Kidney (tissue), 14 donors: ENCODE measurements around the gene SECISBP2L. TPM values are rescaled to one million over a fixed set of nuclear protein-coding genes. Genes with fewer than 3 reads are reported as not detected.
A peak's percentile ranks its signal among the peaks of the same experiment; 100 is the strongest.

Experiments
- DNase-seq, 5 donors: peaks; one replicate each; pipeline ENCODE4 v3.0.0-alpha.2; 2013 to 2020
- FAIRE-seq: peaks from 2 replicates; lab custom pipeline; 2012; peaks lifted over from hg19 to GRCh38; lab: Jason Lieb, UNC
- H3K27ac ChIP-seq, 2 donors: one replicate each; pipeline ENCODE4 v1.7.0; 2013; ENCODE audit warnings: low read depth in 2 of 2, low read length in 2 of 2, inconsistent platforms in 1 of 2
- H3K27me3 ChIP-seq: one replicate; pipeline ENCODE4 v1.7.1; 2013; ENCODE audit warnings: low read length, inconsistent platforms; ENCODE audit not compliant: control insufficient read depth, insufficient read depth
- H3K36me3 ChIP-seq, 3 donors: one replicate each; pipeline versions ENCODE4 v1.7.0 to v1.7.1; 2013; ENCODE audit warnings: low read length in 3 of 3, control low read depth in 1 of 3, inconsistent platforms in 1 of 3; ENCODE audit not compliant: insufficient read depth in 3 of 3, control insufficient read depth in 2 of 3
- H3K4me1 ChIP-seq, 3 donors: one replicate each; pipeline versions ENCODE4 v1.7.0 to v1.7.1; 2013; ENCODE audit warnings: low read length in 3 of 3, inconsistent platforms in 1 of 3, low read depth in 1 of 3; ENCODE audit not compliant: control insufficient read depth in 2 of 3, insufficient read depth in 2 of 3
- H3K4me3 ChIP-seq, 3 donors: one replicate each; pipeline versions ENCODE4 v1.7.0 to v1.8.1; 2013; ENCODE audit warnings: low read length in 3 of 3, control low read depth in 1 of 3, inconsistent platforms in 1 of 3
- H3K9ac ChIP-seq, 3 donors: one replicate each; pipeline versions ENCODE4 v1.7.0 to v1.7.1; 2013; ENCODE audit warnings: low read length in 3 of 3, control low read depth in 1 of 3, inconsistent platforms in 1 of 3
- H3K9me3 ChIP-seq, 3 donors: one replicate each; pipeline versions ENCODE4 v1.7.0 to v1.7.1; 2013; ENCODE audit warnings: low read length in 3 of 3, control low read depth in 1 of 3, inconsistent platforms in 1 of 3; ENCODE audit not compliant: control insufficient read depth in 2 of 3, insufficient read depth in 1 of 3
- intact Hi-C: fragments of 100-400 bp; cut with DNase I; formaldehyde crosslinking; loops from one replicate; pipeline ENCODE4 v1.11.1; 2022
- polyA plus RNA-seq: library from polyadenylated mRNA; stranded (reverse); fragments of 350-450 nt; fragmentation: Illumina TruSeq; extraction: RNeasy Lipid Tissue Mini Kit (QIAGEN cat#74804); gene quantifications from one replicate; pipeline ENCODE4 v1.2.3, GENCODE V29; 2014; ENCODE audit warnings: low read depth, low replicate concordance; ENCODE audit not compliant: insufficient read depth
- total RNA-seq: library from RNA; stranded (reverse); fragmentation: NEBNext Ultra II Directional; extraction: Animal tissue kit (Norgen Biotek cat#: 25700); gene quantifications from one replicate; pipeline ENCODE4 v1.2.1, GENCODE V29; 2021
- TF ChIP-seq, protein P1 (sequence below): IDR thresholded peaks from 3 replicates; pipeline ENCODE4 v1.5.1; 2012; ENCODE audit warnings: mild to moderate bottlenecking, moderate library complexity, borderline replicate concordance; ENCODE audit not compliant: insufficient read depth; ENCODE audit errors: extremely low read depth
- donor health status: control.
- donor health status: control.
- donor health status: control.
- donor health status: control.
- donor health status: control.
- donor health status: DM: yes; HTN: yes; CAD: no.
- donor health status: Normal renal cell carcinoma (clear cell type).

SECISBP2L gene
- total and polyA plus RNA-seq, 2 donors from 2014 or later = 10.2 to 67.0 TPM

DNA sequence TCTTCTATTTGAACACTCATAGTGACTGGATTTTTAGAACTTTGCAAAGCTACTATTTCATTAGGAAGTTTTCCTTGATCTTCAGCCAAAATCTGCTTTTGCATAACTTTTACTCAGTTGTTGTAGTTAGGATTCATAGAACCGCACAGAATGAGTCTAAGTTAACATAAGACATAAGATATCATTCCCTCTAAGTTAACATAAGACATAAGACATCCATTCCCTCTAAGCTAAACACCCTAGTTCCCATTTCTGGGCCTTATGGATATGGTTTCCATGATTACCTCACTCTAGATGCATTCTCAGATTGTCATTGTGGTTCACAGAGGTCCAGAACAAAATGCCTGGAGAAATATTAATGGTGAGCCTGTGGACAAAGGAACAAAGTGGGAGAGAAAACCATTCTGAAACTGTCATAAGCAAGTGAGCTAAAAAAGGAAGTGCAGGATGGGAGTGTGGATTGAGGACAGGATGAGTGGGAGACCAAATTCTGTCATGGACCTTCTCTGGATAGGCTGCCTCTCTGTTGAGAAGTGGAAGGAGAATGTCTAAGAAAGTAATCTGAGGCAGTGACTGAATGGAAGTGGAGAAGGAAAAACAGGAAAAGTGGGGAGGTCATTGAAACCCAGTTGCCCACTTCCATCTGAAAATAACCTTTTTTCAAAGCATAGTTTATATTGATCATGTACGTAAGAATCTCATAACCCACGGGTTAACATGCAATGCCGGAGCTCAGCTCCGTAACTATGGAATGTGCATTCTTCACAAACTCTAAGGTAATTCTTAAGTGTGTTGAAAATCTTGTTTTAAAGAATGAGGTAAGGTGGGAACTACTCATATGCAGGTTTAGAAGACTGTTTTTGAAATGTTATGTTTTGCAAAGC lies 37.4 kb upstream of the SECISBP2L start:
- Histone ChIP-seq H3K27ac (no peak overlapping the region), H3K9ac (no peak overlapping the region)
- no peak for FAIRE-seq

DNA sequence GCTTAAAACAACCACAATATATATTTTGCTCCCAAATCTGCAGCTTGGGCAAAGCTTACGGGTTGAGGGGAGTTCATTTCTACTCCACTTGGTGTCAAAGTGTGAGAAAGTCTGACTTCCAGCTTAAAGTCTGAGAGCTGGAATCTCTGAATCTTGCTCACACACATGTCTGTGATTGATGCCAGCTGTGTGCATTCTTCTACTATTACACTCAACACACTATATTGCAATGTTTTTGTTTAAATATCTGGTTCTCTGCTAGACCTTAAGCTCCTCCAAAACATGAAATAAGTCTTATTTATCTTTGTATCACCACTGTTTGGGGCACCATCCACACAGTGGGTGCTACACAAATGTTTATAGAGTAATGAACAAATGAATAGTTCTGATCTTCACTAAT lies 36.7 kb upstream of the SECISBP2L start:
- no peak for FAIRE-seq
- Histone ChIP-seq H3K9me3 (no peaks in the 10 kb centered on the region), H3K9ac (no peak overlapping the region), H3K36me3 (no peaks in the 10 kb centered on the region), H3K4me3 (no peak overlapping the region), H3K27me3 (no peaks in the 10 kb centered on the region), H3K4me1 (no peaks in the 10 kb centered on the region), H3K27ac (no peak overlapping the region)
- peak in 2 of 5 donors; percentile 25 to 61 for DNase-seq
- intact Hi-C loops = no loop called here
- TF ChIP-seq, protein P1, sequence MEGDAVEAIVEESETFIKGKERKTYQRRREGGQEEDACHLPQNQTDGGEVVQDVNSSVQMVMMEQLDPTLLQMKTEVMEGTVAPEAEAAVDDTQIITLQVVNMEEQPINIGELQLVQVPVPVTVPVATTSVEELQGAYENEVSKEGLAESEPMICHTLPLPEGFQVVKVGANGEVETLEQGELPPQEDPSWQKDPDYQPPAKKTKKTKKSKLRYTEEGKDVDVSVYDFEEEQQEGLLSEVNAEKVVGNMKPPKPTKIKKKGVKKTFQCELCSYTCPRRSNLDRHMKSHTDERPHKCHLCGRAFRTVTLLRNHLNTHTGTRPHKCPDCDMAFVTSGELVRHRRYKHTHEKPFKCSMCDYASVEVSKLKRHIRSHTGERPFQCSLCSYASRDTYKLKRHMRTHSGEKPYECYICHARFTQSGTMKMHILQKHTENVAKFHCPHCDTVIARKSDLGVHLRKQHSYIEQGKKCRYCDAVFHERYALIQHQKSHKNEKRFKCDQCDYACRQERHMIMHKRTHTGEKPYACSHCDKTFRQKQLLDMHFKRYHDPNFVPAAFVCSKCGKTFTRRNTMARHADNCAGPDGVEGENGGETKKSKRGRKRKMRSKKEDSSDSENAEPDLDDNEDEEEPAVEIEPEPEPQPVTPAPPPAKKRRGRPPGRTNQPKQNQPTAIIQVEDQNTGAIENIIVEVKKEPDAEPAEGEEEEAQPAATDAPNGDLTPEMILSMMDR = no peak

More for the DNA sequence above, 37.4 kb upstream of the SECISBP2L start:
- H3K9me3 ChIP-seq = no peaks in the 10 kb centered on the region
- H3K36me3 ChIP-seq = no peaks in the 10 kb centered on the region
- TF ChIP-seq, protein P1 = no peak
- H3K4me1 ChIP-seq = no peaks in the 10 kb centered on the region
- intact Hi-C loops = no loop called here
- no peaks in the 10 kb centered on the region for H3K27me3 ChIP-seq
- no peak overlapping the region for H3K4me3 ChIP-seq
- no peak for DNase-seq

DNA sequence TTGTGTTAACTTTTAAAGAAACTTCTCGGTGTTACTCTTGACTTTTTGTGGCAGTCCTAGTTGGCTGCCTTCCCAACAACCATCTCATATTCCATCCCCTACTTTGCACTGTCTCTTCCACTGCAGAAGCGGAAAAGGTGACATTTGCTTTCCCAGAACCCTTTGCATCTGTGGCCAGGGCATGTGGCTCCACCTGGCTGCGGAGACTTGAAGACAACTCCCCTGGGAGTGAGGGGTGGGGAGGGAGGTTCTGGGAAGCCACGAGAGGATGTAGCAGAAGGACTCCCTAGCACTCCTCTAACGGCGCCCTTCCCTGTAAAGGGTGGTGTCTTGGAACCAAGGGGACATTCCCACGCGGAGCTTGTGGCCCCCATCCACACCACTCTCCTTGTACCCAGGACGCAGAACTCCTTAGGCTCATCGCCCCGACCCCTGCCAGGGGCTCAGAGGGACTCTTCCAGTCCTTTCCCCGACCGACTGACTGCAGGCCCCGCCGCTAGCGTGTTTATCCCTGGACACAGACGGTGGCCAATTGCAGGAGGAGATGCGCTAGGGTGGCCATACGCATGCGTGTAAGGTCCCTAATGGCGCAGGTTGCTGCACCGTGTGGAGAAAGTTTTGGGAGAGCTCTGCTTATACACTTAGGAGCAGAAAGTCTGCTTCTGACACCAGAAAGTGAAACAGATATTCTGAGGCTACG lies 33.2 kb upstream of the SECISBP2L start:
- Histone ChIP-seq H3K4me3 (no peak overlapping the region), H3K36me3 (no peaks in the 10 kb centered on the region), H3K27ac (no peak overlapping the region), H3K4me1 (no peaks in the 10 kb centered on the region), H3K27me3 (no peaks in the 10 kb centered on the region), H3K9ac (no peak overlapping the region), H3K9me3 (no peaks in the 10 kb centered on the region)
- FAIRE-seq = no peak
- intact Hi-C loops = no loop called here
- TF ChIP-seq, protein P1 = no peak
- DNase-seq = no peak
